ENCODE measurements around the gene AP1S3. TPM values are rescaled to one million over a fixed set of nuclear protein-coding genes. Genes with fewer than 3 reads are reported as not detected.
A peak's percentile ranks its signal among the peaks of the same experiment; 100 is the strongest.

Gene AP1S3
- total RNA-seq: 3.2 and 3.8 TPM in 2 replicates
- polyA plus RNA-seq: 0.51 and 0.69 TPM in 2 replicates
- polyA plus RNA-seq (2011; cell fraction: cytosol; rRNA removed): 0.86 and 0.87 TPM in 2 replicates
- polyA plus RNA-seq (2011; cell fraction: nucleus; rRNA removed): 1.1 and 1.8 TPM in 2 replicates
- 5.0 and 8.1 TPM in 2 replicates for polyA plus RNA-seq (2012)
- polyA minus RNA-seq: 1.2 and 1.6 TPM in 2 replicates
- polyA minus RNA-seq (2011; cell fraction: cytosol; rRNA and poly(A)+ RNA removed): 20.0 TPM
- 1.4 and 3.0 TPM in 2 replicates for polyA minus RNA-seq (2011; cell fraction: nucleus; rRNA and poly(A)+ RNA removed)
- Bru-seq, nascent RNA: percentile 48 among the genes with signal in this experiment
- percentile 59 among the genes with signal in this experiment for BruChase-seq, experiment 1, labeled RNA remaining after a 6-hour chase
- percentile 50 among the genes with signal in this experiment for BruChase-seq, experiment 2, labeled RNA remaining after a 2-hour chase
- long read RNA-seq, partial matches to known transcripts: 0 of 5 reads
- long read RNA-seq, other reads (novel, unspliced or antisense): 2 of 5 reads

- Histone ChIP-seq H3K4me1 (ENCODE audit: control insufficient read depth, extremely low read depth, insufficient read depth, low read length) (peaks cover 7% of the 10 kb centered on the region), H3K4me3 (replicated peaks in 1 of 3; ENCODE audit: insufficient read depth in 1 of 3, low read depth in 1 of 3, low read length in 3 of 3) (peak within 1 kb of the TSS; percentile 59 to 68 (median 63)), H3K36me3 (ENCODE audit: control insufficient read depth in 2 of 2, extremely low read depth in 1 of 2, insufficient read depth in 2 of 2, low read length in 2 of 2) (no peaks in the 10 kb centered on the region), H2AFZ (ENCODE audit: low read depth, low read length) (peak within 1 kb of the TSS; percentile 57), H3K79me2 (ENCODE audit: control insufficient read depth, insufficient read depth, low read length) (no peaks in the 10 kb centered on the region), H3K4me2 (ENCODE audit: insufficient read depth, low read length) (peak within 1 kb of the TSS; percentile 80), H3K9me3 (replicated peaks; ENCODE audit: control insufficient read depth, insufficient read depth, low read length) (no peaks in the 10 kb centered on the region), H4K20me1 (replicated peaks; ENCODE audit: control insufficient read depth, extremely low read depth, insufficient read depth, low read length) (no peaks in the 10 kb centered on the region), H3K27me3 (ENCODE audit: control insufficient read depth in 2 of 2, insufficient read depth in 2 of 2, low read length in 2 of 2) (no peaks in the 10 kb centered on the region), H3K9ac (replicated peaks; ENCODE audit: extremely low read depth, insufficient read depth, low read length) (peak within 1 kb of the TSS; percentile 50), H3K9me1 (replicated peaks; ENCODE audit: control insufficient read depth, extremely low read depth, insufficient read depth, low read length) (no peaks in the 10 kb centered on the region), H3K27ac (ENCODE audit: insufficient read depth, low read depth, low read length) (no peak within 1 kb of the TSS)
- TF ChIP-seq, protein P1, sequence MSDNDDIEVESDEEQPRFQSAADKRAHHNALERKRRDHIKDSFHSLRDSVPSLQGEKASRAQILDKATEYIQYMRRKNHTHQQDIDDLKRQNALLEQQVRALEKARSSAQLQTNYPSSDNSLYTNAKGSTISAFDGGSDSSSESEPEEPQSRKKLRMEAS (IDR thresholded peaks at IDR 0.05; ENCODE audit: insufficient read depth, insufficient read length): no peak
- TF ChIP-seq MYC (IDR thresholded peaks at IDR 0.05; ENCODE audit: low read depth, low read length) (no peak), GATA2 (IDR thresholded peaks at IDR 0.05; ENCODE audit: insufficient read depth, insufficient read length, low read depth, low read length) (no peak), POLR2A (IDR thresholded peaks at IDR 0.05; ENCODE audit: low read depth, low read length) (no peak), JUN (IDR thresholded peaks at IDR 0.05; ENCODE audit: borderline replicate concordance, insufficient read depth, insufficient read length, low read depth) (no peak), FOS (IDR thresholded peaks at IDR 0.05; ENCODE audit: borderline replicate concordance, insufficient read depth, low read length) (no peak), EZH2 (IDR thresholded peaks at IDR 0.05; ENCODE audit: borderline replicate concordance, low read depth, low read length, severe bottlenecking) (no peak), POLR2AphosphoS5 (IDR thresholded peaks at IDR 0.05; ENCODE audit: insufficient read depth, low read depth, low read length) (no peak)
- TF ChIP-seq, protein P2, sequence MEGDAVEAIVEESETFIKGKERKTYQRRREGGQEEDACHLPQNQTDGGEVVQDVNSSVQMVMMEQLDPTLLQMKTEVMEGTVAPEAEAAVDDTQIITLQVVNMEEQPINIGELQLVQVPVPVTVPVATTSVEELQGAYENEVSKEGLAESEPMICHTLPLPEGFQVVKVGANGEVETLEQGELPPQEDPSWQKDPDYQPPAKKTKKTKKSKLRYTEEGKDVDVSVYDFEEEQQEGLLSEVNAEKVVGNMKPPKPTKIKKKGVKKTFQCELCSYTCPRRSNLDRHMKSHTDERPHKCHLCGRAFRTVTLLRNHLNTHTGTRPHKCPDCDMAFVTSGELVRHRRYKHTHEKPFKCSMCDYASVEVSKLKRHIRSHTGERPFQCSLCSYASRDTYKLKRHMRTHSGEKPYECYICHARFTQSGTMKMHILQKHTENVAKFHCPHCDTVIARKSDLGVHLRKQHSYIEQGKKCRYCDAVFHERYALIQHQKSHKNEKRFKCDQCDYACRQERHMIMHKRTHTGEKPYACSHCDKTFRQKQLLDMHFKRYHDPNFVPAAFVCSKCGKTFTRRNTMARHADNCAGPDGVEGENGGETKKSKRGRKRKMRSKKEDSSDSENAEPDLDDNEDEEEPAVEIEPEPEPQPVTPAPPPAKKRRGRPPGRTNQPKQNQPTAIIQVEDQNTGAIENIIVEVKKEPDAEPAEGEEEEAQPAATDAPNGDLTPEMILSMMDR (IDR thresholded peaks at IDR 0.05; ENCODE audit: extremely low read depth in 1 of 2, insufficient read depth in 1 of 2, low read depth in 1 of 2, low read length in 2 of 2): no peak
- intact Hi-C loops (cut with micrococcal nuclease) (loop anchor here (2.0 kb wide), 1 partner anchor 107 kb away; the partner anchor contains the start of gene WDFY1), dilution Hi-C loops (cut with MboI; ENCODE audit: extremely low pct_ligation_motif_present, low sequenced_read_pairs) (no loop called here)
- no peak for FAIRE-seq
- BruUV-seq (replicated peaks): no TSS peak
- ChIA-PET CTCF (interaction anchor here (0.9 to 1.9 kb wide), 3 partner anchors 16 to 39 kb away, joined by 3 to 5 read pairs (median 3); no protein-coding TSS in a partner anchor), POLR2A (interaction anchor here (0.7 kb wide), 1 partner anchor 46 kb away, joined by 5 read pairs; no protein-coding TSS in a partner anchor)
- DNase-seq (ENCODE audit: low read depth, low spot score): peak; percentile 32
Measured at GRCh38 chr2:223837287-223838061, at the start of gene AP1S3. Gene AP1S3 (minus strand): TSS chr2:223837582. CDS start chr2:223837450, 132 bp downstream.
